Activated CD8-positive, alpha-beta memory T cell treated with anti-CD3 and anti-CD28 coated beads, Interleukin-2, amount 50 U/mL, for 24 hours (primary cell): ENCODE data around the gene HOXA4.

Source experiments
- DNase-seq: peaks from one replicate; pipeline ENCODE4 v3.0.0-alpha.2; 2020; ENCODE audit errors: extremely low read depth

Gene HOXA4

DNA sequence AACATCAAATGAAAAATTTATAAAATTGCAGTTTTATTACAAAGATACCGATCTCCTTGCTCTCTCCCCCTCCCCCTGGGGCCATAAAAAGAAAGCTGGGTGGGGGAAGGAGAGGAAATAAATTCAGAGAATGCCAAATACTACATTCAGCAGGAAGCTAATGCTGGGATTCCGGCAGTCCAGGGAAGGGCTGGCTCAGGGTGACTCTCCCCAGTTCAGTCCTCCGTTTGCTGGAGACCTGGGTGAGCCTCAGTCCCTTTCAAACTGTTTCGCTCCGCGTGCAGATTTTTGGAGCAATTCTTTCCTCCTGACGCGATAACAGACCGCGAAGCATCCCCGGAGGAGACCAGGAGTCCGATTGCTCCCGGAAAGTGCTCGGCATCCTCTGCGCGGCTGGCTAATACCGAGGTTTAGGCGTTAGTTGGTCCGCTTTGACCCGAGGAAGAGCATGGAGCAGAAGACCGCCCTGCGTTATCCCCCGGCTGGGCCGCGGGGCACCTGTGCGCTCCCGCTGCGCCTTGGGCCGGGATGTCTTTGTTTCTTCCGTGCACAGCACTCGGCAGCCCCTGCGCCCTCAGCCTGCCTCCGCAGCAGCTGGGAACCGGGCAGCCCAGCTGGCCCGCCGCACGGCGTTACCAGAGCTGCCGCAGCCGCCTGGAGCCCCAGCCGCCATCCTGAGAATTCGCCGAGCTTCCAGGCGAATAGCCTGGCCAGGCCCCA lies 24.2 kb downstream of the HOXA4 start:
- no peak for DNase-seq

DNA sequence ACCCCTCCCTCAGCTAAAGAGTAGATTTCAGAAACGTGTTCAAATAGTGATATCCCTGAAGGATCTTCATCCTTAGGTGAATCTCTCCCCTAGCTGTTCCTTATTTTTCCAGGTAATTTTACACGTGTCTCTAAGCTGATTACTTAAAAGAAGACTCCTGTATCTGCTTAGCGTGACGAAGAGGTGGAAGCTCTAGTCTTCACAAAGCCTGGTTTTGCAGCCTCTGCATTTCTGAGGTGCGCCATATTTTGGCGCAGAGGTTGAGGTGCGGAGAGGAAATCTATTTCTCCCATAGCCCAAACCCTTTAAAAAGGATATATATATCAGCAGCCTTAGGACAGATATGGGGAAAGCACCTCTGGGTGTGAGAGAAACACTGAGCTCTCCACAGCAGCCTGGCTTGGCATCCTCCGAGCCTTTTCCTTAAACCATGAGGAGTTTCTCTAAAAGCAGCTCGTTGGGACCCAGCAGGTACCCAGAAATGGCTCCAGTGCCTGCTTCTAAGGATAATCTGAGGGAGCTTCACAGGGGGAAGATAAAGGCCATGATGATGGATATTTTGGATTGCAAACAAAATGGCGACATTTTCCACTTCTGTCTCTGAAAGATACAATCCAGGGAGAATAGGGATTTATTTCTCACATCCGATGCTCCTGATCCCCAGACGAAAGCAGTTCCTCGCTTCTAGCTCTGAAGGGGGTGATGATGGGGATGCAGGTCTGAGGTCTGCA lies 25.1 kb downstream of the HOXA4 start:
- no peak for DNase-seq

DNA sequence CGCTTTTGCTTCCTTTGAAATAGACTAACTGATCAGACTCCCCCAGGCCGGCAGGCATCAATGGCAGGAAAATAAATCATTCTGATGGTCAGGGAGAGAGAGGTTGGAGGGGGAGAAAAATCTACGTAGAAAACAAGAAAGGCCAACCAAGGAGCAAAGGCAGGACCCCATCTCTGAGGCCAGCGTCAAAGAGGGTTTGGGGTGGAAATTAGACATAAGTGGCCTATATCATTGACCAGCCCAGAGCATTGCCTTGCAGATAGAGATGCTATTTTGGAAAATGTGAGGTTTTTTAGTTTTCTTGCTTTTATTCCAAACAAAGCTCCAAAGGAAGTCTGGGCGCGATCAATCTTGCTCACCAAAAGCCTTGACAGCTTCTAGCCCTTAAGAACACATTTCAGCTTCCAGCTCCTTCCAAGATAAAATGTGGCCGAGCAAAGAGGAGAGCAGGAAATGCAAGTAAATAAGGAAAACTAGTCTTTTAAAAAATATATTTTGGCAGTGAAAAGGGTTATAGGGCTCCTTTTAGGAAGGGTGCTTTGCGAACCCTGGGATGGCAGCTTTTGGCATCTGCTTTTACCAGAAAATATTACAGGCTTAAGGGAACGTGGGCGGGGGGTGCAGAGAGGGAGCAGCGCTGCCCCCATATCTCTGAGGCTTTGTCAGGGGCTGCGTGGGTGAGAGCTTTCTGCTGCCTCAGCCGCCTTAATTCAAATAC lies 26.1 kb downstream of the HOXA4 start:
- DNase-seq = no peak

DNA sequence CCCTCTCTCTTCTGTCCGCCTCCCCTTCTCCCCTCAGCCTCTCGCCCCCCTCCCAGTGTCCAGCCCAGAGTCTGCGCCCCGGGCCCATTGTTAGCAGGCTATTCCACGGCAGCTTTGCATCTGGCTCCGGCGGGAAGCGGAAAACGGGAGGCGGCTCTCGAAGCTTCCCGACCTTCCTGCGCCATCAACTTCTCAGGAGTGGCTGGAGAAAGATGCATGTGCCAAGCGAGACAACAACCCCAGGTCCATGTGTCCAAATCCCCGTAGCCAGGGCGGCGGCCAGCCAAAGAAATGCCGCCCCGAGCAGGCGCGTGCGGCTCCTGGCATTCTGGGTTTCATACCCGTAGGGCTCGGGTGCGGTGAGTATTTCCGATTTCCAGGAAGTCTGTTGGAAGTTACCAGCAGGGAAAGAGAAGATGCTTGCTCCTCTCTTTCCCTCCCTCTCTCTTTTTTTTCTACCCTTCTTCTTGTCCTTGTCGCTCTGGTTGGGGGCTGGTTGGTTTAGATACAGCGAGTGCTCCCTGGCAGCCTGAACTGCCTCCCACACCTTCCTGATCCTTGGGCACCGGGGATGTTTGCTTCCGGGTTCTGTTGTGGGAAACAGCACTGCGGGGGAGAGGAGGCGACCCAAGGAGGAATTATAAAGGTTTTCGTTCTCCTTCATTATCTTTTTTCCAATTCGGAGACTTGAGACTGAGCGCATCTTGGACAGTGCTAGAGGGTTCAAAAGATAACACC lies 26.9 kb downstream of the HOXA4 start:
- DNase-seq = no peak

DNA sequence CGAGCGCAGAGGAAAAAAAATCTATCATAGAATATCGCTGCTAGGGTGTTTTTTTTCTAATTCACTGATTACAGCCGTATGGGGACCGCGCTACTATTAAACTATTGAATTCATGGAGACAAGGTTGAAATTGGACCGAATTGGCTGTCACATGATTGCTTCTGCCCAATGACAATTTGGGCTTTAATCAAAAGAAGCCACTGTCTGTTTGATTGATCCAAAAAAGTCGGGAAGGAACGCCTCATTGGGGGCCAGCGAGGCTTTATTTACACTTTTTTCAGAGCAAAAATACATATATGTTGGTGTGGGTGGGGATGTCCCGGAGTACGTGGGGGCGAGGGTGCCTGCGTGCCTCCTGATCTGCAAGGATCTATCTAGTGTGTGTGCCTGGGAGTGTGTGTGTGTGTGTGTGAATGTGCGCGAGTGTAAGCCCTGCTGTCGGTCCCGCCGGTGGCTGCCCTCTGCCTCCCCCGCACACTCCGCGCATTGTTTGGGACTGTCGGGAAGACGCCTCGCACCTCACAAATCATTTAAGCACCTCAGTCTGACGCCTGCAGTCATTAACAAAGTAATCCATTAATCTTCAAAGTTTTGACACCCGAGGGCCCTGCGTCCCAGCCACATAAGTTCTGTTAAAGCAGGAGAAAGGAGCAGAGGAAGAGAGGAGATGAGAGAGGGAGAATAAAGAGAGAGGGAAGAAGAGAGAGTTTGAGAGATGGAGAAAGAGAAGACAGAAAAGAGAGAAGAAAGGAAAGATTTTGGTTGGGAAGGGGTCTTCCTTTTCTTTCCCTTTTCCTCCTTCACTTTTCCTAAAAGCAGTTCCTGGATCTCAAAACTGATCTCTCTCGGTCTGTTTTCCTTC lies 27.7 kb downstream of the HOXA4 start, which contains the start of gene HOXA2:
Gene HOXA2 (minus strand): TSS at position 103 of the 862 bp plus-strand sequence. CDS start 183 bp downstream, outside the sequence.
- DNase-seq = no peak

DNA sequence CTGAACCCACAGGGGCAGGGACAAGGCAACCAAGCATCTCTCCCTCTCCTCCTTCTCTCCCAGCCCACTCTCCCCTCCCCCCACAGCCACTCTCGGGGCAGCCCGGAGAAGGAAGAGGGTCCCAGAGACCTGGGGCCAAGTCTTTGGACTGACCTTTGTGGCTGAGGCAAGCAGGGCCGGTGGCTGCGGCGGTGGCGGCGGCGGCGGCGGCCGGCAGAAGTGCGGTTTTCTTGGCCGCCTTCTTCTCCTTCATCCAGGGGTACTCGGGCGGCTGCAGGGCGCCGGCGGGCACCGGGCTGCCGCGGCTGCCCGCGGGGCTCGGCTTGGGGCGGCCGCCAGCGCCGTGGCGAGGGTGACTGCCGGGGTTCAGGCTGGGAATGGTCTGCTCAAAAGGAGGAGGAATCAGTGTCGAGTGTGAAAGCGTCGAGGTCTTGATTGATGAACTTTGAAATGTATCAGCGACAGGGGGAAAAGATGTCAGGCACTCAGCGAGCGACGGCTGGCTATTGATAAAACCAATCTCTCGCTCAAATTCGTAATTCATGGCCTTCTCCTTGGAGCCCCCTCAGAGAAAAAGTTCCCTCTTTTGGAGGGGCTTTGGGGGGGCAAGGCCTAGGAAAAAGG lies 28.5 kb downstream of the HOXA4 start:
- no peak for DNase-seq

DNA sequence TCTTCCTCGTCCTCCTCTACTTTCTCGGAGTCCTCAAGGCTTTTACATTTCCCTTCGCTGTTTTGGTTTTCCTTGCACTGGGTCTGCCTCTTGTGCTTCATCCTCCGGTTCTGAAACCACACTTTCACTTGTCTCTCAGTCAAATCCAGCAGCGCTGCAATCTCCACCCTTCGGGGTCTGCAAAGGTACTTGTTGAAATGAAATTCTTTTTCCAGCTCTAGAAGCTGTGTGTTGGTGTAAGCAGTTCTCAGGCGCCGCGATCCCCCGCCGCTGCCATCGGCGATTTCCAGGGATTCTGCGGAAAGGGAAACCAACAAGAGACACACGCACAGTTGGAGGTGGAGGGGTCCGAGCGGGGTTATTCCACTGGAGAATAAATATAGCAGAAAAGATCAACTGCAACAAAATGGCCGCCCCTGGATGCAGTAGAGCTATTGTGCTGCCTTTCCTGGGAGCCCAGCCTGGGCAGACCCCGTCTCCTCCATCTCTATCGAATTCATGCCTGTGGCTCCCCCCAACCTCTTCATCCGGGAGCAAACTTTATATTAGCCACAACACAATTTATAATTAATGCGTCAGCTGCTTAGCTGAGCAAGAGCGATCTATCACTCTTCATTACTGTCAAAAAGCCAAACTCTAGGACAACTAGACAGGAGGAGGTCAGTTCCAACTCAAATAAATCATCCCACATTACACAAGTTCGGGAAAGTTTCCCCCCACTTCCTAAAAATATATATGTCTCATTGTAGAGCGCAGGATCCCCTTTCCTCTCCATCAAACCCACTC lies 29.2 kb downstream of the HOXA4 start:
- no peak for DNase-seq

DNA sequence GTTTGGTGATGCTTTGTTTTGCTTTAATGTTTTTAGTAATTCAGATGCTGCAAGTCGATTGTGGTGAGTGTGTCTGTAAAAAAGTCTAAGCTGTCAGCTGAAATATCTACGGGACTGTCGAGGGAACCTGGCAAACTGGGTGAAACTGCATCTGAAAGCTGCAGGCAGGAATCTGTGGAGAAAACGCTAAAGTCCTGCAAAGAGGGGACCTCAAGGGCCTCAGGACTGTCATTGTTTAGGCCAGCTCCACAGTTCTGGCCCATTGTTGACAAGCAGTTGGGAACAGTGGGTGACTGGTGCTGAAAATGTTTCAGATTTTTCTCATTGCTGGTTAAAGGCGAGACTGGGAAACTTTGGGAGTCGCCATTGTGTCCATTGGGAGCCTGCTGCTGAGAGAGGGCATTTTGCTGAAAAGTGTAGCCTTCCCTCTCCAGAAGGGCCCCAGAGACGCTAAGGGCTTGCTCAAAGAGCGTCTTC lies 29.8 kb downstream of the HOXA4 start:
- DNase-seq = no peak

DNA sequence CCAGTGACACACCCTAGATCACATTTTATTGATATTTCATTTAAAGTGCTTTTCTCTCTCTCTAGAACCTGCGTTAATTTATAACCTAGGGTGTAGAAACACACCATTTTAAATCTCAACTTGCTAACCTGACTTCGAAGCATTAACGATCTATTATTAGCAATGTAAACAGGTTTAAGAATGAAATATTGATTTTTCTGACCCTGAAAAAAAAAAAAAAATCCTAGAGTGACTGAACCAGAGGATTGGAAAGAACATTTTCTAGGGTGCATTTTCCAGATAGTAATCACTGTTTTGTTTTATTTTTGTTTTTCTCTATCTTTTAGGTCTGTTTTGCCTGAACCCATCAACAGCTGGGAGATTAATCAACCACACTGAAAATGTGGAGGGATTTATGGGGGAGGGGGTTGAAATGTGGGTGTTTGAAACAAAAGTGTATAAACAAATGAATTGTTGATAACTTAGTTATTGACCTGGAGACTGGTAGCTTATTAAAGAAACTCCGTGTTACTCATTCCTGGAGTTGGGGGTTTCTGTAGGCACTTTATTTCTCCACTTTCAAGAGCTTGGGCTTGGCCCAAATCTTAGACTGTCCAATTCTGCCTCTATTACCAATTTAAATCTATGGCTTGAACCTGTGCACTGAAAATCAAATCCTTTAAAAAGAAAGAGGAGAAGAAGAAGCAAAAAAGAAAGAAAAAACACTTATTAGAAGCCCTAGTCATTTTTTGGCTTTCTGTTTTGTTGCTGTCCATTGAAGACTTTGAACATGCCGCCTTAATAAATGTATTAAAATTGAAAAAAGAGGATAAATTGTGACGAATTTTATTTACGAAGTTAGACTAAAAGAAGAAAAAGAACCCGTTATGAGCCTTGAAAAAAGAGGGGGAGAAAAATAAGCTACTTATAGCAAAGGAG lies 30.8 kb downstream of the HOXA4 start:
- no peak for DNase-seq

DNA sequence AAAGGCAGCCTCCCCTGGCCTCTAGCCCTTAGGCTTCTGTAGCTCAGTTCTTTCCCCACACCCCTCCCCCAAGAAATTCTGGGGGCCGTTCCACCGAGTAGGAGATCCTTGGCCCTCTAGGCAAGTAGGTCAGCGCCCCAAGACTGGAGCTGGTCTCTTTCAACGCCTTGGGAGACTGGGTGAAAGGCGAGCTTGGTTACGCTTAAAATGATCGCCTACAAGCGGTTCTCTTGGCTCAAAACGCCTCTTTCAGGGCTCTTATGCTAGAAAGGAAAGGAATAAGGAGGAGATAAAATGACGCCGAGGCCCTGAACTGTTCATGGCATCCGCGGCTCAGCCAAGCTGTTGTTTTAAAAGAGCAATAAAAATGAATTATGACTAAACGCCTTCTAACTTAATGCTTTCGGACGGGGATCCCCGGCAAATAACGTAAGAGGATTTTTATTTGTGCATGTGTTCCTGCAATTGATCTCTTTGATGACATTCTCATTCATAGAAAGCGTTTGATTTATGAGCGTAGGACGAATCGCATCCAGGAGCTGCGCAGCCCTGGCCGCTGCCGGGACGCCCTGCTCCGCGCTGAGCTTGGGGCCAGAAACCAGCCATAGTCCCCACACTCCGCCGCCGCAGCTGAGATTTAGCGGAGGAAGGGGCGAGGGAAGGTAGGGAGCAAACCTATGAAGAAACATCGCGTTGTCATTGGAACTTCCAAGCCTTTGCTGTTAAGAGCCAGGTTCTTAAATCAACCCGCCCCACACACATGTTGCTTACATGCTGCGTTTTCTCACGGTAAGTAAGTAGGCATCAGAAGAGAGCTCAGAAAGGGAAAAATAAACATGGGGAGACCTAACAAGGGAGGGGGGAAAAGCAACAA lies 31.7 kb downstream of the HOXA4 start:
- DNase-seq = no peak

DNA sequence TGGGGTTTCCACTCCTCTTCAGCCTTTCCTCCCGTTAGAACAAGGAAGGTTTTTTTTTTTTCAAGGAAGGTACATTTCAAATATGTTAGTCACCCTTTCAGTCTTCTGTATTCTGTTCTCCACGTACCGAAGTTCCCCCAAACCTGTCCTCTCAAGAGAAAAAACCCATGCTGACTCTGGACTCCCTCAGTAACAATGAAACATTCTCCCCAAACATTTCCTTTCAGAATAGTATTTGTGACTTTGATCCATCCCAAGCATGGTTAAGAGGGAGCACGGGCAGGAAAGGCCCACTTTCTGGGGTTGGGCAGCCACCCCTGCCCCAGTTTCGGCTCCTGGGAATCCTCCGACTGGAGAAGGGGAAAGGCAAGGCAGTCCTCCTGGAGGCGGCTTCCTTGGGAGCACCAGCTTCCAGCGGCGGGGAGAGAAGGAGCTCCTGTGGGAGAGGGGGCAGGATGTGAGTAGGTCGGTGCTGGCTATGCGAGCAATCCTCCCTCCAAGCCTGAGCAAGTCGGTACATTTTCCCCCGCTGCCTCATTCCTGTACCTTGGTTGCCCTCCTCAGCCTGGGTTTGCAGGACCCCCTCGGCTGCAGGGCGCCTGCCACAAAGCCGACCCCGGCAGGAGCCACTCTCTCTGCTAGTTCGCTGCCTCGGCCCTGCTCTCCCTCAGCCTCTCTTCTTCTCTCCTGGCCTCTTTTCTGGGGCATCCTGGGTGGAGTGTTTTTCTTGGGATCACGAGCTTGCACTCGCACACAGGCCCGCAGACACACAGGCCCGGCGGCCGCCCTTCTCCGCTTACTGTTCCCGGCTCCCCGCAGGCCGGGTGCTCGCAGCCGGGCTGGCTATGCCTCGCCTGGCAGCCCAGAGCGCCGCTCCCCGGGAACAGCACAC lies 32.6 kb downstream of the HOXA4 start:
- no peak for DNase-seq

DNA sequence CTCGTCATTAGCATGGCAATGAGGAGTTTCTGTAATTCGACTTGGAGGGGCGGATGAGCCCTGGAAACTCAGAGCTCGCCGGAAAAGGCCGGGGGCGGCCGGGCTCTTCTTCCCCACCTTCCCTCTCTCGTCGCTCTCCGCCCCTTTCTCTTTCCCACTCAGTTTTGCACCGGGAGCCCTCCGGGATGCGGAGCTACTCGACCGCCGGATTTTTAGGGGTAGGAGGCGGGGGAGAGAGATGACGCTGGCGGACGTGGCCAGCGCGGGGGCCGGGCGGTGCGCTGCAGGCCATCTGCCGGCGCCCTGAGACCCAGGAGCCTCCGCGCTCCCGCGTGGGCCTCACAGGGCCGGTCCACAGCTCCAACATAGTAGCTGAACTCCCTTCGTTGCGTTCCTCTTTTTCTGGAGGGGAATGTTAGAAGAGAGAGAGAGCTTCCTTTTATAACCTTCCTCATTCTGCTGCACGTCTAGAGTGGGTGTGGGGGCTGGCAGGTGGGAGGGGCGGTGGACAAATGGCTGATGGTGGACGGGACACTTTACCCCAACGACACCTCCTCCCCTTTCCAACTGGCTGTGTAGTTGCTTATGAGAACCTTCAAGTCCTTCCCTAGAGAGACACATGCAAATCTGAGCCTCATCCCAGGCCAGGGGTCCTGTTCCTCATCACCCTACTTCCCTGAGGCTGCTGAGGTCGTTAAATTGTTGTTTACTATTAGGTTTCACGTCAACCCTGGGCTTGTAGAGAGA lies 33.6 kb downstream of the HOXA4 start:
- no peak for DNase-seq

DNA sequence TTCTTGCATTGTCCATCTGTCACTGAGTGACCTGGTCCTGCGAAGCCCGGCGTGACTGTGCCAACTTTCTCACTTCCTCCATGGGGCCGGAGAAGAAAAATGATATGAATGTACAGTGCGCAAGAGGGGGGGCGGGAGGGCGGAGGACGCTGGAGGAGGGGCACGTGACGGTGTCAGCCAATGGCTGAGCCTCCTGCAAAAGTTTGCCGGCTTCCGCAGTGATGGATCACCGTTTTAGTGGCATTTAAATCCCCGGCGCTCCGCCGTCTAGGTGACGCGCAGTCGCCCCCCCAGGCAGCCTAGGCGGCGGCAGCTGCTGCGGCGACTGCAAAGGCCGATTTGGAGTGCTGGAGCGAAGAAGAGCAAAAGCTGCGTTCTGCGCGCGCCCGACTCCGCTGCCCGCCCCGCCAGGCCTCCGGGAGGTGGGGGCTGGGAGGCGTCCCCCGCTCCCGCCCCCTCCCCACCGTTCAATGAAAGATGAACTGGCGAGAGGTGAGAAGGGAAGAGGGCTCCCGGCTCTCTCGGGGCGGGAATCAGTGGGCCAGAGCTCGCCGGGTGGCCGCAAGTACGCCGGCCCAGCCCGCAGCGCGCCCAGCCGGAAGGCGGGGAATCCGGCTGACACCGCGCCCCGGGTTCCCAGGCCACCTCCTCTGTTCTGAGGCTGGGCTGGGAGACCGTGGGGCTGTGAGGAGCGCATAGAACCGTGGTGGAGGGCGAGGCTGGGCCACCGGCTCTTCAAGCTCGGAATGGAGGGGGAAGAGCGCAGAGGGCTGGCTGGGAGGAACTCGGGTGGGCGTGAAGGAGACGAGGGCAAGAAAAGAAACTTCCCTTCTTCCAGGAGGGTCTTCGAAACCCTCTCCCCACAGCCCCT lies 34.4 kb downstream of the HOXA4 start, which contains the start of gene HOXA1:
Gene HOXA1 (minus strand): TSS at position 104 of the 871 bp plus-strand sequence. CDS start 88 bp downstream, at position 16.
- DNase-seq = peak; percentile 55

DNA sequence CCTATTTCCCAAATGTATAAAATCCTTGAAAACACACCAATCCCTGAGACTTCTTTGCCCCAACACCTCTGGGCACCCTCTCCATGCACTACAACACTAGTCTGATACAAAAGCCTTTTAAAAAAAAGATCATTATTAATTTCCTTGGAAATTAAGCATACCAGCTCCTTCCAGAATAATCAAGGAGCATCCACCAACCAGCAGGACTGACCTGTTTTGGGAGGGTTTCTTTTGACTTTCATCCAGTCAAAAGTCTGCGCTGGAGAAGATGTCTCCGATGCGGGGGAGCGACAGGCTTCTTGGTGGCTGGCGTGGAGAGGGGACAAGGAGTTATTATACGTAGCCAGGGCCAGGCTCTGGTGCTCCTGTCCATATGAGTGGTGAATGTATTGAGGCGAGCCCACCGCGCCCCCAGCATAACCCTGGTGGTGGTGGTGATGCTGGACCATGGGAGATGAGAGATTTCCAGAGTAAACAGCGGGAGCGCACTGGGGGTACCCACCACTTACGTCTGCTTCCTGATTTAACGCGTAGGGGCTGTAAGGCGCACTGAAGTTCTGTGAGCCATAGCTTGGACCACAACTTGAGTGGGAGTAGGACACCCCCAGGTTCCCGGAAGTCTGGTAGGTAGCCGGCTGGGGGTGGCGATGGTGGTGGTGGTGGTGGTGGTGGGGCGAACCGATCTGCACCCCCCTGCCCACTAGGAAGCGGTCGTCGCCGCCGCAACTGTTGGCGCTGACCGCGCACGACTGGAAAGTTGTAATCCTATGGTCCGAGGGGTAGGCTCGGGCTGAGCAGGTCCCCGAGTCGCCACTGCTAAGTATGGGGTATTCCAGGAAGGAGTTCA lies 35.3 kb downstream of the HOXA4 start:
- DNase-seq = no peak
